MCF 10A (cell line): ENCODE data around the gene ZBTB18. TPM values are rescaled to one million over a fixed set of nuclear protein-coding genes. Genes with fewer than 3 reads are reported as not detected.

Experiments used
- BruUV-seq: library from RNA; stranded (reverse); fragments of 400-500 nt; replicated peaks from 2 replicates; lab custom pipeline; 2021; lab: Mats Ljungman, UMichigan
- CTCF ChIA-PET: fragments of 300-600 bp; sonication (Branson Sonifier 250); formaldehyde crosslinking; extraction: SDS; loops from one replicate; lab custom pipeline; 2021; ENCODE audit warnings: antibody characterized with exemption, inconsistent platforms; lab: Yijun Ruan, JAX
- POLR2A ChIA-PET: fragments of 300-600, 350-650 bp; sonication (Branson Sonifier 250); formaldehyde crosslinking; extraction: SDS; loops from one replicate; lab custom pipeline; 2020; ENCODE audit warnings: antibody characterized with exemption, inconsistent platforms; lab: Yijun Ruan, JAX
- DNase-seq: peaks from one replicate; pipeline ENCODE4 v3.0.0-alpha.2; 2018; ENCODE audit not compliant: unreplicated experiment
- H3K27ac Mint-ChIP-seq: one replicate; pipeline ENCODE4 v1.8.0; 2022; ENCODE audit warnings: mild to moderate bottlenecking, low read depth, mixed read lengths; ENCODE audit not compliant: unreplicated experiment
- H3K27me3 Mint-ChIP-seq: one replicate; pipeline ENCODE4 v1.8.0; 2022; ENCODE audit warnings: mixed read lengths; ENCODE audit not compliant: insufficient read depth, unreplicated experiment
- H3K36me3 Mint-ChIP-seq: one replicate; pipeline ENCODE4 v1.8.0; 2022; ENCODE audit warnings: mild to moderate bottlenecking, moderate library complexity, mixed read lengths; ENCODE audit not compliant: insufficient read depth, unreplicated experiment
- H3K4me1 Mint-ChIP-seq: one replicate; pipeline ENCODE4 v1.8.0; 2022; ENCODE audit warnings: mixed read lengths; ENCODE audit not compliant: insufficient read depth, unreplicated experiment
- H3K4me3 Mint-ChIP-seq: one replicate; pipeline ENCODE4 v1.8.0; 2022; ENCODE audit warnings: mild to moderate bottlenecking, moderate library complexity, mixed read lengths; ENCODE audit not compliant: unreplicated experiment
- H3K9me3 Mint-ChIP-seq: one replicate; pipeline ENCODE4 v1.8.0; 2022; ENCODE audit warnings: mixed read lengths; ENCODE audit not compliant: unreplicated experiment
- CTCF ChIP-seq: fragments of 200-600 bp; IDR thresholded peaks from one replicate; pipeline ENCODE4 v1.8.0; 2022; ENCODE audit warnings: antibody characterized with exemption, mild to moderate bottlenecking; ENCODE audit not compliant: unreplicated experiment
- intact Hi-C: fragments of 100-400 bp; cut with micrococcal nuclease; formaldehyde crosslinking; loops from 2 replicates; pipeline ENCODE4 v1.14.1; 2022
- total RNA-seq: library from RNA; stranded (reverse); gene quantifications from 2 replicates; pipeline ENCODE4 v1.2.3, GENCODE V29; 2022

ZBTB18 gene
- total RNA-seq, 1 experiment from 2014 or later: 16.5 TPM

DNA sequence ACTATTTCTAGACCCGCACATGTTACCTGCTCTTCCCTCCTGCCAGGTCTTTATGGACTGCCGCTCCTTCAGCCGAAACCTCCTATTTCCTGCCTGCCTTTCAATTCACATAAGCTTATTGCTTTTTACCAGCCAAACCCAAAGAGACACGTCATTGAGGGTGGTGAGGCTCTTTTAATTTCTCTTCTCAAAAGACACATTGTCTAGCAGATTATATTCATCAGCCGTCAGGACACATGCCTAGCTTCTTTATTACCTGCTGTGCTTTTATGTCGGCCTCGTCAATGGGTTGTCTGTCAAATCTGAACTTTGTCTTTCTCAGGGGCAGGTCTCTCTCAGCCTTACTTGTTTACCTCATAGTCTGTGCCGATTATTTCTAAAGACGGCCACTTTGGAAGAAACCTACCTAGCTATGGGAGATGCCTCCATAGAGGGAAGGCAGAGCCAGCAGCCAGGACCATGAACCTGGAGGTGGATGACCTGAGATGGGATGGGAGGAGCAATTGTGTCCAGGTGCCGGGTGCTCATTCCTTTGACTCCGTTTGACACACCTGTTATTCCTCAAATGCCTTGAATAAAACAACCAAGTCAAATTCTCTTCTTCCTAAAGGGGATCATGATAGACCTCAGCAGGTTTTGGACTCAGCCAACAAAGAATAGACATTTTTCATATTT is 42.0 kb downstream of the ZBTB18 start:
- H3K9me3 Mint-ChIP-seq: no peaks in the 10 kb centered on the region
- BruUV-seq: no TSS peak
- intact Hi-C loops: no loop called here
- peaks cover 15% of the 10 kb centered on the region for H3K4me1 Mint-ChIP-seq
- TF ChIP-seq CTCF: no peak
- ChIA-PET CTCF (interaction anchor here (0.6 kb wide), 1 partner anchor 124 kb away, joined by 3 read pairs; no protein-coding TSS in a partner anchor), POLR2A (no interaction called here)
- H3K36me3 Mint-ChIP-seq: no peaks in the 10 kb centered on the region
- H3K27me3 Mint-ChIP-seq: no peaks in the 10 kb centered on the region
- no peak overlapping the region for H3K27ac Mint-ChIP-seq
- no peak overlapping the region for H3K4me3 Mint-ChIP-seq
- no peak for DNase-seq

GRCh38 chr1:244094880-244095528 is 43.9 kb downstream of the ZBTB18 start:
- no peak overlapping the region for H3K27ac Mint-ChIP-seq
- POLR2A ChIA-PET: no interaction called here
- H3K4me1 Mint-ChIP-seq: peaks cover 15% of the 10 kb centered on the region
- intact Hi-C loops: no loop called here
- H3K4me3 Mint-ChIP-seq: no peak overlapping the region
- H3K36me3 Mint-ChIP-seq: no peaks in the 10 kb centered on the region
- no peaks in the 10 kb centered on the region for H3K9me3 Mint-ChIP-seq
- no peak for DNase-seq
- H3K27me3 Mint-ChIP-seq: no peaks in the 10 kb centered on the region
- CTCF ChIA-PET: no interaction called here
- no TSS peak for BruUV-seq
- no peak for TF ChIP-seq CTCF

DNA sequence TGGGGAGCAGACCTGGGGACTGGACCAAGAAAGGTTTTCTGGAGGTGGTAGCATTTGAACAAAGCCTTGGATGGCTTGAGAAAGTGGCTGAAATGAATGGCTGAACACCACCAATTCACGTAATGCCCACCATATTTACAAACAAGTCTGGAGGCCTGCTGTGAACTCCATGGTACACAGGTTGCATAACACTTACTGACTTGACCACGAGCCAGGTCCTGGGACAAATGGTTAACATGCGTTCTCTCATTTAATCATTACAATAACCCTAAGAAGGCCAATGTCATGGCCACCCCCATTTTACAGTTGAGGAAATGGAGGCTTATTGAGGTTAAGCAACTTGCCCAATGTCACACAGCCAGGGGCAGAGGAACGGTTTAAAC is 44.4 kb downstream of the ZBTB18 start:
- Mint-ChIP-seq H3K4me3 (no peak overlapping the region), H3K27me3 (peaks cover 1% of the 10 kb centered on the region), H3K4me1 (peaks cover 15% of the 10 kb centered on the region), H3K27ac (no peak overlapping the region), H3K9me3 (no peaks in the 10 kb centered on the region), H3K36me3 (no peaks in the 10 kb centered on the region)
- BruUV-seq: no TSS peak
- intact Hi-C loops: no loop called here
- DNase-seq: no peak
- no peak for TF ChIP-seq CTCF
- CTCF ChIA-PET: no interaction called here
- POLR2A ChIA-PET: no interaction called here

- H3K27ac Mint-ChIP-seq: no peak overlapping the region
Observed at GRCh38 chr1:244096066-244096610, 45.1 kb downstream of the ZBTB18 start.

More at GRCh38 chr1:244096066-244096610, 45.1 kb downstream of the ZBTB18 start:
- Mint-ChIP-seq H3K4me1 (peaks cover 15% of the 10 kb centered on the region), H3K27me3 (peaks cover 7% of the 10 kb centered on the region), H3K4me3 (no peak overlapping the region), H3K9me3 (no peaks in the 10 kb centered on the region), H3K36me3 (no peaks in the 10 kb centered on the region)
- BruUV-seq: no TSS peak
- no peak for TF ChIP-seq CTCF
- ChIA-PET POLR2A (no interaction called here), CTCF (no interaction called here)
- intact Hi-C loops: no loop called here
- no peak for DNase-seq
